OCI-LY3 (cell line): Measurements from ENCODE around the gene SAMD8.

Source experiments
- H2AFZ ChIP-seq: fragments of 200-600, 300-600 bp; shearing (Covaris generic); 2 replicates; pipeline ENCODE4 v1.6.0; 2014; ENCODE audit warnings: antibody characterized with exemption, low read depth, low read length
- H3K27ac ChIP-seq: fragments of 200-600, 300-600 bp; sonication (generic); 2 replicates; pipeline ENCODE4 v1.5.1; 2014; ENCODE audit warnings: mild to moderate bottlenecking, low read length, moderate library complexity, mixed read lengths
- H3K27me3 ChIP-seq: fragments of 200-600, 300-600 bp; sonication (generic); 2 replicates; pipeline ENCODE4 v1.6.1; 2014; ENCODE audit warnings: low read depth, low read length, mixed read lengths
- H3K36me3 ChIP-seq: fragments of 200-600, 300-600 bp; sonication (generic); replicated peaks from 2 replicates; pipeline ENCODE3; 2014; ENCODE audit warnings: low read depth, low read length, mixed read lengths
- H3K4me1 ChIP-seq: fragments of 300-600, 200-600 bp; sonication (generic); 2 replicates; pipeline ENCODE4 v1.6.1; 2014; ENCODE audit warnings: low read length, mixed read lengths
- H3K4me2 ChIP-seq: fragments of 200-600, 300-600 bp; sonication (generic); 2 replicates; pipeline ENCODE4 v1.6.1; 2014; ENCODE audit warnings: low read length, mixed read lengths
- H3K4me3 ChIP-seq: fragments of 300-600, 200-600 bp; sonication (generic); 2 replicates; pipeline ENCODE4 v1.5.1; 2014; ENCODE audit warnings: antibody characterized with exemption, mild to moderate bottlenecking, low read length, moderate library complexity
- H3K79me2 ChIP-seq: fragments of 300-600, 200-600 bp; shearing (Covaris generic); 2 replicates; pipeline ENCODE4 v1.6.1; 2014; ENCODE audit warnings: mild to moderate bottlenecking, low read length, mixed read lengths
- H3K9ac ChIP-seq: fragments of 300-600, 200-600 bp; shearing (Covaris generic); 2 replicates; pipeline ENCODE4 v1.6.0; 2014; ENCODE audit warnings: mild to moderate bottlenecking, low read length, moderate library complexity
- H3K9me3 ChIP-seq: fragments of 200-600, 300-600 bp; shearing (Covaris generic); 2 replicates; pipeline ENCODE4 v1.6.1; 2014; ENCODE audit warnings: low read length, mixed read lengths; ENCODE audit not compliant: insufficient read depth
- H4K20me1 ChIP-seq: fragments of 200-600, 300-600 bp; sonication (generic); 2 replicates; pipeline ENCODE4 v1.6.1; 2016; ENCODE audit warnings: low read length, mixed read lengths; ENCODE audit not compliant: insufficient read depth
- EZH2phosphoT487 ChIP-seq: fragments of 200-600 bp; shearing (Covaris generic); IDR thresholded peaks from 2 replicates; pipeline ENCODE4 v1.6.1; 2018; ENCODE audit warnings: antibody characterized with exemption, mixed run types, low read depth
- TF ChIP-seq, protein P1 (sequence below): fragments of 200-600, 300-600 bp; sonication (generic); IDR thresholded peaks from 2 replicates; pipeline ENCODE4 v1.5.1; 2014; ENCODE audit warnings: antibody characterized with exemption, low read length, low read depth

The SAMD8 gene

DNA sequence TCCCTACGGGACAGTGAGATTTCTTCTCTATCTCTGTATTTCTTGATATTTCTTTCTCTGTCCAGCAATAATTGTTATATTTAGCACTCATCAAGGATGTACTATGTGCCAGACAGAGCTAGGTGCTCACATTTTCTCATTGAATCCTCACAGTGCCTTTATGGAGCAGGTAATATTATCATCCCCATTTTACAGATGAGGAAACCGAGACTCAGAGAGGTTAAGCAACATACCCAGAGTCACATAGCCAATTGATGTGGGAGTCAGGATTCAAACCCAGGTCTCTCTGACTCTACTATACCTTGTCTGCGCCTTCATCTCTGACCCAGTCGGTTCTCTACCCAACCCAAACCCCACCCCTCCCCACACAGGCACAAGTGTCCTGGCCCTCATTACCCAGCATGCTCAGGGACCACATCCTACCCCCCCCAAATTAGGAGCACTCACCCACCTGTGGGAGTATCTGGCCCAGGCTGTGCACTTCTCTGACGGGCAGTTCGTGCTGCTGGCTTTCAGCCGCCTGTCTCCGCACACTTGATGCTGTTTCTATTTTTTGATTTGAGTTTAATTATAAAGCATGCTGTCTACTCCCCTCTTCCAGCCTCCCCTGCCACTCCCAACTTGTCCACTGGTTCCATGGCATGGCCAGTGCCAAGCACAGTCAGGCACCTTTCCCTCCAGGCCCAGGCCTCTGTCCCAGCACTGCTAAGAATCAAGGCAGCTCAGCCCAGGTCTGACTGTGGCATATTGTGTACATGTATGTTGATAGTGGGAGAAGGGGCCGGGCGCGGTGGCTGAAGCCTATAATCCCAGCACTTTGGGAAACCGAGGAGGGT is 9.8 kb upstream of the SAMD8 start:
- Histone ChIP-seq H3K9me3 (no peaks in the 10 kb centered on the region), H3K79me2 (no peaks in the 10 kb centered on the region), H4K20me1 (no peaks in the 10 kb centered on the region), H3K4me3 (no peak overlapping the region), H2AFZ (no peak overlapping the region), H3K36me3 (no peaks in the 10 kb centered on the region), H3K27ac (no peak overlapping the region), H3K4me1 (peaks cover 6% of the 10 kb centered on the region; the same call in 1 of the 2 replicates), H3K4me2 (no peak overlapping the region), H3K9ac (no peak overlapping the region), H3K27me3 (no peaks in the 10 kb centered on the region)
- no peak for TF ChIP-seq EZH2phosphoT487
- TF ChIP-seq, protein P1, sequence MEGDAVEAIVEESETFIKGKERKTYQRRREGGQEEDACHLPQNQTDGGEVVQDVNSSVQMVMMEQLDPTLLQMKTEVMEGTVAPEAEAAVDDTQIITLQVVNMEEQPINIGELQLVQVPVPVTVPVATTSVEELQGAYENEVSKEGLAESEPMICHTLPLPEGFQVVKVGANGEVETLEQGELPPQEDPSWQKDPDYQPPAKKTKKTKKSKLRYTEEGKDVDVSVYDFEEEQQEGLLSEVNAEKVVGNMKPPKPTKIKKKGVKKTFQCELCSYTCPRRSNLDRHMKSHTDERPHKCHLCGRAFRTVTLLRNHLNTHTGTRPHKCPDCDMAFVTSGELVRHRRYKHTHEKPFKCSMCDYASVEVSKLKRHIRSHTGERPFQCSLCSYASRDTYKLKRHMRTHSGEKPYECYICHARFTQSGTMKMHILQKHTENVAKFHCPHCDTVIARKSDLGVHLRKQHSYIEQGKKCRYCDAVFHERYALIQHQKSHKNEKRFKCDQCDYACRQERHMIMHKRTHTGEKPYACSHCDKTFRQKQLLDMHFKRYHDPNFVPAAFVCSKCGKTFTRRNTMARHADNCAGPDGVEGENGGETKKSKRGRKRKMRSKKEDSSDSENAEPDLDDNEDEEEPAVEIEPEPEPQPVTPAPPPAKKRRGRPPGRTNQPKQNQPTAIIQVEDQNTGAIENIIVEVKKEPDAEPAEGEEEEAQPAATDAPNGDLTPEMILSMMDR, result no peak

DNA sequence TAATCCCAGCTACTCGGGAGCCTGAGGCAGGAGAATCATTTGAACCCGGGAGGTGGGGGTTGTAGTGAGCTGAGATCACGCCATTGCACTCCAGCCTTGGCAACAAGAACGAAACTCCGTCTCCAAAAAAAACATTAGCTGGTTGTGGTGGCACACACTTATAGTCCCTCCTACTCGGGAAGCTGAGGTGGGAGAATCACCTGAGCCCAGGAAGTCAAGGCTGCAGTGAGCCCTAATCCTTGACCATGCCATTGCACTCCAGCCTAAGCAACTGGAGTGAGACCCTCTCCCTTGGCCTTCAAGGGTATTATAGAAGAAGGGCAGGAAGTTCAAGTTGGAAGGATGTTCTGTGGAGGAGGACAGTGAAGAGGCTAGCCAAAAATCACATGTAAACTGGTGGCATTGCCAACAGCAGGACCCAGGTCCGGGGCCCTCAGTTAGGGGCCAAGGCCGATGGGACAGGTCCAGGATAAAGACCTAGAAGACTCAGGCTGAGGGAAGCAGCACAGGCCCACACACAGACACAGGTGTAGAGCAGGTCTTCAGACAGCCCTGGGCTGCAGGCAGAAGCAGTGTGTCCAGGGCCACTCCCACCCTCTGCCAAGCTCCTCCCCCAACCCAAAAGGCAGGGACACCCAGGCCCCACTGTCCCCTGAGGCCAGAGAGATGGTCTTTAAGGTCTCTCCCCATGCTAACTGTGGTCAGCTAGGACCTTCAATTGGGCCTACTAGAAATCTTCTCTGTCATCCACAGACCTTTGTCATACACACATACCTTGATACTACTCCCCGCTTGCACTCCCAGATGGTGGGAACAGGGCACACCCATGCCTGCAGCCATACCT is 8.4 kb upstream of the SAMD8 start:
- H4K20me1 ChIP-seq, result no peaks in the 10 kb centered on the region
- H3K27ac ChIP-seq, result no peak overlapping the region
- no peaks in the 10 kb centered on the region for H3K9me3 ChIP-seq
- H3K4me1 ChIP-seq, result peaks cover 6% of the 10 kb centered on the region; the same call in 1 of the 2 replicates
- H3K9ac ChIP-seq, result no peak overlapping the region
- TF ChIP-seq, protein P1, result no peak
- TF ChIP-seq EZH2phosphoT487, result no peak
- no peak overlapping the region for H3K4me3 ChIP-seq
- H3K4me2 ChIP-seq, result no peak overlapping the region
- H2AFZ ChIP-seq, result no peak overlapping the region
- H3K79me2 ChIP-seq, result no peaks in the 10 kb centered on the region
- H3K27me3 ChIP-seq, result no peaks in the 10 kb centered on the region
- no peaks in the 10 kb centered on the region for H3K36me3 ChIP-seq

DNA sequence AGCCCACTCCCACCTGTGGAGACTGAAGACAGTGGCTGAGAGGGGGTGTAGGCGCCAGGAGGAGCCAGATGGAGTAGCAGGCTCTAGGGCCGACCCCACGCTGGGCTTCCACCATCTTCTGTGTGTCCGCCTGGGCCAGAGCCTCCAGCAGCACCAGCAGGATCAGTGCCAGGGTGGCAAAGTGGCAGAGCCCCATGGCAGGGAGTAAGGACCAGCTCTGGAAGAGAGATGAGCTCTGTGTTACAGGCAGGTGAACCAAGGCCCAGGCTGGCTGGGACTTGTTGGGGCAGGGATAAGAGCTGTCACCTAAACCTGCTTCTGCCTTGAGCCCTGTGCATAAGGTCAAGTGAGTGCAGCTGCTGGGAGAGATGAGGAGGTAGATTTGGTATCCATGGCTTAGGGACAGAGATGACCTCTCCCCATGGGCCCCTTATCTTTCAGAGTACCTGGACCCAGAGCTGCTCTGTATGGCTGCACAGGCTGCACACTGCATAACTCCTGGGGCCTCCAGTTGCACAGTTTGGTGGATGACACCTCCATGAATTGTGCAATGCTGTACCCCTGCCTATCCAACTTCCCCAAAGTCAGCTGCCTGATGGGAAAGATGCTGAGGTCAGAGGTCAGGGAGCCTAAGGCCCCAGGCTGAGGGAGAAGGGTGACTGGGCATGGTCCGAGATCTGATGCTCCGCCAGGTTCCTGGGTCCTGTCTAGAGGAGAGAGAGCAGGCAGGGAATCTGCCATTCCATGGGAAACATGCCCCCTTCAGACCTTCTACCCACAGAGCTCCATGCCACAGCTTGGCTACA is 7.4 kb upstream of the SAMD8 start:
- Histone ChIP-seq H3K36me3 (no peaks in the 10 kb centered on the region), H4K20me1 (no peaks in the 10 kb centered on the region), H3K9me3 (no peaks in the 10 kb centered on the region), H3K4me1 (peaks cover 6% of the 10 kb centered on the region; the same call in 1 of the 2 replicates), H3K9ac (no peak overlapping the region), H3K27ac (no peak overlapping the region), H3K79me2 (no peaks in the 10 kb centered on the region), H2AFZ (no peak overlapping the region), H3K27me3 (no peaks in the 10 kb centered on the region), H3K4me3 (no peak overlapping the region), H3K4me2 (no peak overlapping the region)
- no peak for TF ChIP-seq EZH2phosphoT487
- TF ChIP-seq, protein P1, result no peak
